GM23338 (cell line): Measurements from ENCODE around the gene ELMO2. TPM values are rescaled to one million over a fixed set of nuclear protein-coding genes. Genes with fewer than 3 reads are reported as not detected.

ENCODE experiments used
- ATAC-seq: fragments of 200-7000 bp; cut with Tn5 transposase; 3 replicates; pipeline ENCODE4 v1.9.1; 2020
- DNase-seq: peaks from one replicate; pipeline ENCODE4 v3.0.0-alpha.2; 2015; ENCODE audit warnings: low spot score
- H2AFZ ChIP-seq: fragments of 200-600 bp; sonication (generic); 2 replicates; pipeline ENCODE4 v1.8.0; 2016; ENCODE audit warnings: antibody characterized with exemption, mild to moderate bottlenecking, moderate library complexity
- H3F3A ChIP-seq: fragments of 200-600 bp; sonication (generic); replicated peaks from 2 replicates; pipeline ENCODE4 v1.8.0; 2017; ENCODE audit warnings: antibody characterized with exemption, mixed run types, low read depth
- H3K27ac ChIP-seq: fragments of 200-600 bp; sonication (generic); 2 replicates; pipeline ENCODE4 v1.6.1; 2016; ENCODE audit warnings: low read depth
- H3K27me3 ChIP-seq: fragments of 200-600 bp; sonication (generic); 2 replicates; pipeline ENCODE4 v1.8.0; 2016; ENCODE audit warnings: mild to moderate bottlenecking, mixed run types, moderate library complexity; ENCODE audit not compliant: insufficient read depth
- H3K36me3 ChIP-seq: fragments of 200-600 bp; sonication (generic); 2 replicates; pipeline ENCODE4 v1.8.0; 2016; ENCODE audit warnings: mild to moderate bottlenecking; ENCODE audit not compliant: insufficient read depth
- H3K4me1 ChIP-seq: fragments of 200-600 bp; sonication (generic); 2 replicates; pipeline ENCODE4 v1.8.0; 2016; ENCODE audit warnings: mild to moderate bottlenecking, moderate library complexity; ENCODE audit not compliant: insufficient read depth
- H3K4me2 ChIP-seq: fragments of 200-600 bp; sonication (generic); 2 replicates; pipeline ENCODE4 v1.7.1; 2017; ENCODE audit warnings: mixed run types
- H3K4me3 ChIP-seq: fragments of 200-600 bp; sonication (generic); 2 replicates; pipeline ENCODE4 v1.6.1; 2016; ENCODE audit warnings: mixed run types
- H3K79me2 ChIP-seq: fragments of 200-600 bp; sonication (generic); replicated peaks from 2 replicates; pipeline ENCODE4 v1.8.0; 2017; ENCODE audit warnings: mild to moderate bottlenecking; ENCODE audit not compliant: insufficient read depth
- H3K9me2 ChIP-seq: fragments of 200-600 bp; sonication (generic); 2 replicates; pipeline ENCODE4 v1.8.0; 2017; ENCODE audit not compliant: insufficient read depth
- H4K20me1 ChIP-seq: fragments of 200-600 bp; sonication (generic); replicated peaks from 2 replicates; pipeline ENCODE4 v1.8.0; 2017; ENCODE audit warnings: mild to moderate bottlenecking; ENCODE audit not compliant: insufficient read depth
- H3K27ac Mint-ChIP-seq: 2 replicates; pipeline ENCODE4 v1.8.0; 2020; ENCODE audit warnings: inconsistent platforms, mild to moderate bottlenecking, moderate library complexity, mixed read lengths
- H3K27me3 Mint-ChIP-seq: 3 replicates; pipeline ENCODE4 v1.8.0; 2022; ENCODE audit warnings: low read depth, mild to moderate bottlenecking, moderate library complexity, mixed read lengths, inconsistent platforms; ENCODE audit not compliant: insufficient read depth, poor library complexity
- H3K36me3 Mint-ChIP-seq: 3 replicates; pipeline ENCODE4 v1.8.0; 2021; ENCODE audit warnings: low read depth, mild to moderate bottlenecking, inconsistent platforms, moderate library complexity, mixed read lengths
- H3K4me1 Mint-ChIP-seq: 3 replicates; pipeline ENCODE4 v1.8.0; 2020; ENCODE audit warnings: mild to moderate bottlenecking, inconsistent platforms, mixed read lengths
- H3K4me3 Mint-ChIP-seq: 3 replicates; pipeline ENCODE4 v1.8.0; 2021; ENCODE audit warnings: moderate library complexity, mild to moderate bottlenecking, inconsistent platforms, mixed read lengths
- H3K9me3 Mint-ChIP-seq: 3 replicates; pipeline ENCODE4 v1.8.0; 2020; ENCODE audit warnings: moderate library complexity, mild to moderate bottlenecking, inconsistent platforms, mixed read lengths
- CREB1 ChIP-seq: fragments of 250-450 bp; sonication (Bioruptor Pico); IDR thresholded peaks from 2 replicates; pipeline ENCODE4 v1.5.0; 2020; ENCODE audit warnings: low read depth, mild to moderate bottlenecking, moderate library complexity
- CTCF ChIP-seq, 2 experiments: fragments of 200-600 bp in 1 of 2; sonication (generic) in 1 of 2; conservative IDR thresholded peaks; 2 replicates each; pipeline versions ENCODE4 v1.5.1 to v1.6.1; 2016 to 2017; ENCODE audit warnings: antibody characterized with exemption in 2 of 2, low read depth in 2 of 2, mild to moderate bottlenecking in 2 of 2, moderate library complexity in 1 of 2
- ETS1 ChIP-seq: IDR thresholded peaks from 2 replicates; pipeline ENCODE4 v1.6.1; 2016; ENCODE audit warnings: antibody characterized with exemption
- EZH2 ChIP-seq: fragments of 200-600 bp; sonication (generic); IDR thresholded peaks from one replicate; pipeline ENCODE4 v1.8.0; 2017; ENCODE audit warnings: antibody characterized with exemption, mild to moderate bottlenecking, low read depth; ENCODE audit not compliant: unreplicated experiment
- EZH2phosphoT487 ChIP-seq: fragments of 200-600 bp; sonication (generic); IDR thresholded peaks from one replicate; pipeline ENCODE4 v1.8.1; 2018; ENCODE audit warnings: antibody characterized with exemption; ENCODE audit not compliant: unreplicated experiment
- JUNB ChIP-seq: IDR thresholded peaks from one replicate; pipeline ENCODE4 v1.6.1; 2016; ENCODE audit warnings: antibody characterized with exemption; ENCODE audit not compliant: unreplicated experiment
- NANOG ChIP-seq: IDR thresholded peaks from 2 replicates; pipeline ENCODE4 v1.6.1; 2016; ENCODE audit warnings: antibody characterized with exemption, borderline replicate concordance
- POLR2AphosphoS5 ChIP-seq: IDR thresholded peaks from 2 replicates; pipeline ENCODE4 v1.6.1; 2016; ENCODE audit warnings: antibody characterized with exemption, low read depth
- REST ChIP-seq: IDR thresholded peaks from one replicate; pipeline ENCODE4 v1.6.1; 2018; ENCODE audit warnings: antibody characterized with exemption; ENCODE audit not compliant: unreplicated experiment
- STAT1 ChIP-seq: IDR thresholded peaks from one replicate; pipeline ENCODE4 v1.6.1; 2016; ENCODE audit warnings: antibody characterized with exemption; ENCODE audit not compliant: unreplicated experiment
- ZNF114 ChIP-seq: fragments of 250-450 bp; sonication (Bioruptor Pico); IDR thresholded peaks from 2 replicates; pipeline ENCODE4 v1.5.0; 2020; ENCODE audit warnings: mild to moderate bottlenecking, moderate library complexity
- polyA plus RNA-seq: library from polyadenylated mRNA; unstranded; fragments of >200 nt; fragmentation: Nextera tagmentation; extraction: Ambion mirVana; gene quantifications from 2 replicates; pipeline ENCODE4 v1.2.1, GENCODE V29; 2016
- total RNA-seq: library from RNA; depleted of rRNA; stranded (reverse); fragments of >200 nt; shearing (Covaris generic); gene quantifications from 2 replicates; pipeline ENCODE4 v1.2.3, GENCODE V29; 2014
- TF ChIP-seq, protein P1 (sequence below): fragments of 250-450 bp; sonication (Bioruptor Pico); IDR thresholded peaks from 2 replicates; pipeline ENCODE4 v1.5.0; 2020; ENCODE audit warnings: mild to moderate bottlenecking, moderate library complexity

Gene ELMO2
- total and polyA plus RNA-seq, 2 experiments from 2014 or later, result 15.1 to 44.1 TPM

DNA sequence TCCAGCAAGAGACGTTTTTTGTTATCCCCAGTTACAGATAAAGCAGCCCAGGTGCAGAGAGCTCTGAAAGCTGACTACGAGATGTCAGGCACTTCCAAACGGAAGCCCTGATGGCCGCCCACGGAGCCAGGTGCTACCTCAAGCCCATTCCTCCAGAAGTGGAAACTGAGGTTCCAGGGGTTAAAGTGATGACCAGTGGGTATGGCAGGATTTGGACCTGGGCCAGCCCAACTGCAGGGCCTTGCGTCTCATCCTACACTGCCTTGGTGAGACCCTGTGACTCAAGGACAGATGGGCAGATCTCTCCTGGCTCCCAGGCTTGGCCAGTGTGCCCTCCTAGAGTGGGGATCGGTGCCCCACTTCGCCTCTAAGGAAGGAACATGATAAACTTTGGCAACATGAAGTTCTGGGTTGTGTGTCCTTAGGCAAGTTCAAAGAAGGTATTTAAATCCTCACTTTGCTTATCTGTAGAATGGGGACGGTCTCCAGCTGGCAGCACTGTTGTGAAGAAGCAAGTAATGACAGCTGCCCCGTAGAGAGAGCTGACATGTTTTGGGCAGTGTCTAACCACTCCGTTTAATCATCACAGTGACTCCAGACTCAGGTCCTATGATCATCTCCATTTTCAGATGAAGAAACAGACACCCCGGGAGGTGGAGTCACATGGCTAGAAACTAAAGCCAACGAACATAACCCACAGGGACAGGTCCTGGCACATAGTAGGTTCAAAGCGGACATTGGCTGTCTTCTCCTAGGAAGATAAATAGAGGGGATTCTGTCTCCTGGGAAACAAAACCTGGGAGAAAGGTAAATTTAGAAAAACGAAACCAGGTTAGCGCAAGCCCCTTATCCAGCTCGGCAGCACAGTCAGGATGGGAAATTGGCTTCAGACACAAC, 63.7 kb downstream of the ELMO2 start:
- H3K9me3 Mint-ChIP-seq, result no peaks in the 10 kb centered on the region
- no peaks in the 10 kb centered on the region for H3K36me3 ChIP-seq
- no peak for TF ChIP-seq EZH2
- TF ChIP-seq REST, result no peak
- no peak for TF ChIP-seq STAT1
- TF ChIP-seq, protein P1, sequence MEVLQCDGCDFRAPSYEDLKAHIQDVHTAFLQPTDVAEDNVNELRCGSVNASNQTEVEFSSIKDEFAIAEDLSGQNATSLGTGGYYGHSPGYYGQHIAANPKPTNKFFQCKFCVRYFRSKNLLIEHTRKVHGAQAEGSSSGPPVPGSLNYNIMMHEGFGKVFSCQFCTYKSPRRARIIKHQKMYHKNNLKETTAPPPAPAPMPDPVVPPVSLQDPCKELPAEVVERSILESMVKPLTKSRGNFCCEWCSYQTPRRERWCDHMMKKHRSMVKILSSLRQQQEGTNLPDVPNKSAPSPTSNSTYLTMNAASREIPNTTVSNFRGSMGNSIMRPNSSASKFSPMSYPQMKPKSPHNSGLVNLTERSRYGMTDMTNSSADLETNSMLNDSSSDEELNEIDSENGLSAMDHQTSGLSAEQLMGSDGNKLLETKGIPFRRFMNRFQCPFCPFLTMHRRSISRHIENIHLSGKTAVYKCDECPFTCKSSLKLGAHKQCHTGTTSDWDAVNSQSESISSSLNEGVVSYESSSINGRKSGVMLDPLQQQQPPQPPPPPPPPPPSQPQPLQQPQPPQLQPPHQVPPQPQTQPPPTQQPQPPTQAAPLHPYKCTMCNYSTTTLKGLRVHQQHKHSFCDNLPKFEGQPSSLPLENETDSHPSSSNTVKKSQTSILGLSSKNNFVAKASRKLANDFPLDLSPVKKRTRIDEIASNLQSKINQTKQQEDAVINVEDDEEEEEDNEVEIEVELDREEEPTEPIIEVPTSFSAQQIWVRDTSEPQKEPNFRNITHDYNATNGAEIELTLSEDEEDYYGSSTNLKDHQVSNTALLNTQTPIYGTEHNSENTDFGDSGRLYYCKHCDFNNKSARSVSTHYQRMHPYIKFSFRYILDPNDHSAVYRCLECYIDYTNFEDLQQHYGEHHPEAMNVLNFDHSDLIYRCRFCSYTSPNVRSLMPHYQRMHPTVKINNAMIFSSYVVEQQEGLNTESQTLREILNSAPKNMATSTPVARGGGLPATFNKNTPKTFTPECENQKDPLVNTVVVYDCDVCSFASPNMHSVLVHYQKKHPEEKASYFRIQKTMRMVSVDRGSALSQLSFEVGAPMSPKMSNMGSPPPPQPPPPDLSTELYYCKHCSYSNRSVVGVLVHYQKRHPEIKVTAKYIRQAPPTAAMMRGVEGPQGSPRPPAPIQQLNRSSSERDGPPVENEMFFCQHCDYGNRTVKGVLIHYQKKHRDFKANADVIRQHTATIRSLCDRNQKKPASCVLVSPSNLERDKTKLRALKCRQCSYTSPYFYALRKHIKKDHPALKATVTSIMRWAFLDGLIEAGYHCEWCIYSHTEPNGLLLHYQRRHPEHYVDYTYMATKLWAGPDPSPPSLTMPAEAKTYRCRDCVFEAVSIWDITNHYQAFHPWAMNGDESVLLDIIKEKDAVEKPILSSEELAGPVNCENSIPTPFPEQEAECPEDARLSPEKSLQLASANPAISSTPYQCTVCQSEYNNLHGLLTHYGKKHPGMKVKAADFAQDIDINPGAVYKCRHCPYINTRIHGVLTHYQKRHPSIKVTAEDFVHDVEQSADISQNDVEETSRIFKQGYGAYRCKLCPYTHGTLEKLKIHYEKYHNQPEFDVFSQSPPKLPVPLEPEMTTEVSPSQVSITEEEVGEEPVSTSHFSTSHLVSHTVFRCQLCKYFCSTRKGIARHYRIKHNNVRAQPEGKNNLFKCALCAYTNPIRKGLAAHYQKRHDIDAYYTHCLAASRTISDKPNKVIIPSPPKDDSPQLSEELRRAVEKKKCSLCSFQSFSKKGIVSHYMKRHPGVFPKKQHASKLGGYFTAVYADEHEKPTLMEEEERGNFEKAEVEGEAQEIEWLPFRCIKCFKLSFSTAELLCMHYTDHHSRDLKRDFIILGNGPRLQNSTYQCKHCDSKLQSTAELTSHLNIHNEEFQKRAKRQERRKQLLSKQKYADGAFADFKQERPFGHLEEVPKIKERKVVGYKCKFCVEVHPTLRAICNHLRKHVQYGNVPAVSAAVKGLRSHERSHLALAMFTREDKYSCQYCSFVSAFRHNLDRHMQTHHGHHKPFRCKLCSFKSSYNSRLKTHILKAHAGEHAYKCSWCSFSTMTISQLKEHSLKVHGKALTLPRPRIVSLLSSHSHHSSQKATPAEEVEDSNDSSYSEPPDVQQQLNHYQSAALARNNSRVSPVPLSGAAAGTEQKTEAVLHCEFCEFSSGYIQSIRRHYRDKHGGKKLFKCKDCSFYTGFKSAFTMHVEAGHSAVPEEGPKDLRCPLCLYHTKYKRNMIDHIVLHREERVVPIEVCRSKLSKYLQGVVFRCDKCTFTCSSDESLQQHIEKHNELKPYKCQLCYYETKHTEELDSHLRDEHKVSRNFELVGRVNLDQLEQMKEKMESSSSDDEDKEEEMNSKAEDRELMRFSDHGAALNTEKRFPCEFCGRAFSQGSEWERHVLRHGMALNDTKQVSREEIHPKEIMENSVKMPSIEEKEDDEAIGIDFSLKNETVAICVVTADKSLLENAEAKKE (CRISPR knock-in tag), result no peak
- TF ChIP-seq POLR2AphosphoS5, result no peak
- TF ChIP-seq EZH2phosphoT487, result no peak
- TF ChIP-seq CTCF (conservative IDR thresholded peaks at IDR 0.05; ENCODE audit: low read depth in 2 of 2), result no peak
- TF ChIP-seq CREB1 (CRISPR knock-in tag), result no peak
- no peak for TF ChIP-seq NANOG
- TF ChIP-seq ZNF114 (CRISPR knock-in tag), result no peak
- no peak for TF ChIP-seq ETS1
- TF ChIP-seq JUNB, result no peak
- H3K27me3 Mint-ChIP-seq, result peaks cover 12% of the 10 kb centered on the region
- H2AFZ ChIP-seq, result no peak overlapping the region
- H4K20me1 ChIP-seq, result no peaks in the 10 kb centered on the region; the same call in 1 of the 2 replicates
- no peak overlapping the region for H3K27ac Mint-ChIP-seq
- H3K4me1 ChIP-seq, result no peaks in the 10 kb centered on the region
- H3K27me3 ChIP-seq, result peaks cover 9% of the 10 kb centered on the region; the same call in 1 of the 2 replicates
- H3K4me2 ChIP-seq, result no peak overlapping the region
- no peaks in the 10 kb centered on the region for H3K9me2 ChIP-seq
- no peak for ATAC-seq
- no peaks in the 10 kb centered on the region; the same call in 2 of the 3 replicates for H3K36me3 Mint-ChIP-seq
- no peak overlapping the region for H3K27ac ChIP-seq
- no peaks in the 10 kb centered on the region for H3K79me2 ChIP-seq
- no peak overlapping the region for H3K4me3 Mint-ChIP-seq
- H3F3A ChIP-seq, result 0 out of 2 replicates have a peak, but pooled peaks cover 2% of the 10 kb centered on the region
- no peak for DNase-seq
- peaks cover 22% of the 10 kb centered on the region for H3K4me1 Mint-ChIP-seq
- H3K4me3 ChIP-seq, result no peak overlapping the region
